Left kidney (tissue), 2 donors: ENCODE data around the gene BORCS5. TPM values are rescaled to one million over a fixed set of nuclear protein-coding genes. Genes with fewer than 3 reads are reported as not detected.
"Not testable (repeated sequence)": the region's sequence is repeated elsewhere in the genome, so short reads cannot be mapped to it uniquely, and the experiment has no call there.

Experiments
- DNase-seq: peaks from one replicate; pipeline ENCODE4 v3.0.0-alpha.2; 2013
- polyA plus RNA-seq: library from polyadenylated mRNA; unstranded; fragments of 120-200 nt; gene quantifications from one replicate; pipeline ENCODE4 v1.2.1, GENCODE V29; 2013; ENCODE audit not compliant: insufficient read length

The BORCS5 gene
- polyA plus RNA-seq, 1 donor: 9.0 TPM

DNA sequence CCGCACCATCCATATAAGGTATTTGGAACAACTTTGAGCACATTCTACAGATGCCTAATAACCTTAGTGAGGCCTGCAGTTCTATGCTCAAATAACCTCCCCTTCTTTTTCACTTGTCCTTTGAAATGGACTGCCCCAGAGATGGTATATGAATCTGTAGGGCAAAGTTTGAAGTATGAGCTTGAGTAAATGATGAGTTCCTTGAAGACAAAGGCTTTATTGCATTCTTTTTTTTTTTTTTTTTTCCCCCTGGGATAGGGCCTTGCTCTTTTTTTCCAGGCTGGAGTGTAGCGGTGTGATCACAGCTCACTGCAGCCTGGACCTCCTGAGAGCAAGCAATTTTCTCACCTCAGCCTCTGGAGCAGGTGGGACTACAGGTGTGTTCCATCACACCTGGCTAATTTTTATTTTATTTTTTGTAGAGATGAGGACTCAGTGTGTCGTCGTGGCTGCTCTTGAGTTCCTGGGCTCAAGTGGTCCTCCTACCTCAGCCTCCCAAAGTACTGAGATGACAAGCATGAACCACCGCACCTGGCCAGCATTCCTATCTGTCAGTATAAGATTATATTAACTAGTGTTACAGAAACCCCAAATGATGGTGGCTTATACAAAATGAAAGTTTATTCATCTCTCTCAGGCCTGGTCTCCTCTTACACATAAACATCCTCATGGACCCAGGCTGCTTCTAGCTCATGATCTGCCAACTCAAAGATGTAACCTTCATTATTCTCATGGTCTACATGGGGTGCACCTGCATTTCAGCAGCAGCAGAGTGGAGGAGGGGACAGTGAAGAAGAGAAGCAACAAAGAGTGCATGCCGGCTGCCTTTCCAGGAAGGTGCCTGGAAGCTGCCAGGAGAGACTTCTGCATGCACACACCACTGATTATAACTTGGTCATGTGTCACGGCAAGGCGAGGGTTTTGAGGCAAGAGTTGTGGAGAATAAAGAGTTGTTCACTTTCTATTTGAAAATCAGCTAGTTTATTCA, 104.4 kb downstream of the BORCS5 start:
- DNase-seq: no peak

GRCh38 chr12:12461923-12462315, 105.0 kb downstream of the BORCS5 start:
- DNase-seq: no peak

DNA sequence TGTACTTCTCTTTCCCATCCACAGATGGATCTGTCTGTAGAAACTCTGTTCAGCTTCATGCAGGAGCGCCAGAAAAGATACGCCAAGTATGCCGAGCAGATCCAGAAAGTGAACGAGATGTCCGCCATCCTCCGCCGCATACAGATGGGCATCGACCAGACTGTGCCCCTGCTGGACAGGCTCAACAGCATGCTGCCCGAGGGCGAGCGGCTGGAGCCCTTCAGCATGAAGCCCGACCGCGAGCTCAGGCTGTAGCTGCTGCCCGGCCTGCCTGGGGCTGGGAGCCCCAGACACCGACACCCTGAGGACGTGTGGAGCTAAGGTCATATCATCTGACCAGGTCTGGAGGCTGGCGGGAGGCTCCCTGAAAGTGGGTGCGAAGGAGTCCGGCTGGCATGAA, 108.6 kb downstream of the BORCS5 start:
- no peak for DNase-seq

GRCh38 chr12:12466157-12466556, 109.3 kb downstream of the BORCS5 start:
- DNase-seq: no peak

DNA sequence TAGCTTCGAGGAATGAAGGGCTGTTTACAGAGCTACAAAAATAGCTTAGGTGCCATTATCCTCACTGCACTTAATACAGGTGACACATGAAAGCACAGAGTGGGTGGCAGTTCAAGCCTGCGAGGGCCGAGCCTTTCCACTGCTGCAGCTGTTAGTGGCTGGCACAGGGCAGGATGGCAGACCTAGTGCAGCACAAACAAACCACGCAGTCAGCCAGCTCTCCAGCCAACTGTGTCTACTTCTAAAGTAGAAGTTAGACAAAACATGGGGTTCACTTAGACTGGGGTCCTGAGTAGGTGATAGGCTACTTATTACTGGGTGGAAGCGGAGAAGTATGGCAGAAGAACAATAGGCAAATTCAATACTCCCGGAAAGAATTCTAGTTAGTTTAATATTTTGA, 110.4 kb downstream of the BORCS5 start:
- no peak for DNase-seq

DNA sequence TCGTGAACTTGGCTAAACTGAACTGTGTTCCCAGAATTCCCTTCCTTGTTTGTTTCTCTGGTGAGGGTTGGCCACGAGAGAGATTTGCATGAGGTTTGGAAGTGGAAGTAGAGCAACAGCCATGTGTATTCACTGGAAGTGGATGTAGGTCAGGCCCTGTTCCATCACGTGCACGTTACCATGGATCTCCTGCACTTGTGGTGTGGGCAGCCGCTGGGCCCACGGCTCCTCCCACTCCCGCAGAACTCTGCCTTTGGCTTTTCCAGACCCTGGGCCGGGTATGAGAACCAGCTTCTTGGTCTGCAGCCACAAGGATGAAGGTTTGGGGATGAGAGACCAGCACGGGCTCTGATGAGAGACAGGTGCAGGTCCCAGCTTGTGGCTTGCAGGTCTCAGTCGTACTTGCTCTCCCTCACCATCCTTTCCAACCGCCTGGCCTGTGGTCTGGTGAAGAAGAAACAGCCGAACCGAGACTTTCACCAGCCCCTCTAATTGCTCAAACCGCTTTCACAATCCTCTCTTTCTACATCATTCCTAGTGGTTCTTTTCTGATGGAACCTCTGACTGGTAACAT, 110.9 kb downstream of the BORCS5 start:
- no peak for DNase-seq

DNA sequence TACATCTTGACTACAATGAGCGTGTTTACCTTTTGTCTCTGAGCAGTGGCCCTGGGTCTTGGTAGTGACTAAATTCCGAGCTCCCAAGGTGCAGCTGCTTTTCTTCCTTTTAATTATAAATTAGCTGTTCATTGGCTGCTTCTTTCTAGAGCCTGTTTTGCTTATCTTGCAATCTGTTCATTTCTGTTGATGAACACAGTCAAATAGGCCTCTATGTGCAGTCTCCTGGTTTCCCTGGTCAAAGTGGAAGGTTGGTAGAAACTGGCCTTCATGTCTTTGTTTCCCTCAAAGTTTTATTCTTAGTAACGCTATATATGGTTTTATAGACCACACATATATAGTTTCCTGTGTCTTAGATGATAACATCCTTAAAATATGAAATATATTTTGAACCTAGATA, 111.7 kb downstream of the BORCS5 start:
- DNase-seq: no peak

DNA sequence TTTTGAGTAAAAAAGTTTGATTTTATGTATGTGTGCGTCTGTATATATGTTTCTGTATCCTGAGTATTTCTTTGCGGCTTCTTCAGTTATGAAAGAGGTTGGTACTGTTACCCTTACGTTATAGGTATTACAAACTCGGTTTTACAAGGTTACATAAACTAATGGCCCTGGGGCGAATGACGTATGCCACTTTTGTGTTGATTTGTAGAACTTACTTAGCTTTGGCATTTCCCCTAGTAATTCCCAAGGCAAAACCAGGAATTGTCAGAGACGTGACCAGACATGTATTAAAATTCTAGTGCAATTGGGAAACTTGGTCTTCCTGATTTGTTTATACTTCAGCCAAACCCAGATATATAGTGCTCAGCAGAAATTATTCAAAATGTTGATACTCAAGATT, 112.5 kb downstream of the BORCS5 start:
- no peak for DNase-seq

DNA sequence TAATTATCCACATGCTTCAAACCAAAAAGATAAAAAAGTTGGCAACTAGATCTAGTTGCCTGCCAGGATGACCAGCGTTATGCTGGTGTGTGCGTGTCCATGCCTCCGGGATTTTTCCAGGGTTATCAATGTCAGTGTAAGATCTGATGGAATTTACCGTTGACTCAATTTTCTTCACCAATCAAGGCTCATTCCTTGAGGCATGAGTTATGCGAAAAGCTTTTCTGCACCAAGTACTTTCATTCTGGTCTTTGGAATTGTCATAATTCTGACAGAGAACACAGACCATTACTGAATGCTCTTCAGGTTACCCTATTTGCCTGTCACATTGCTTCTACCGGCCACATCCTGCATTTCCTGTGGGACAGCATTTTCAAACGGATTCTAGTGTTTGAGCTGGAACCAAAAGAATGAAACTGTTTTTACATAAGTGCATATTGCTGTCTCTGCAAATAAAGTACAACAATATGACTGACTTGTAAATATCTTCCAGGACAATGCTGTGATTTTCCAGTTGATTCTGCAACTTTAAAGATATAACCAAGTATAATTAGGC, 114.0 kb downstream of the BORCS5 start:
- DNase-seq: no peak

DNA sequence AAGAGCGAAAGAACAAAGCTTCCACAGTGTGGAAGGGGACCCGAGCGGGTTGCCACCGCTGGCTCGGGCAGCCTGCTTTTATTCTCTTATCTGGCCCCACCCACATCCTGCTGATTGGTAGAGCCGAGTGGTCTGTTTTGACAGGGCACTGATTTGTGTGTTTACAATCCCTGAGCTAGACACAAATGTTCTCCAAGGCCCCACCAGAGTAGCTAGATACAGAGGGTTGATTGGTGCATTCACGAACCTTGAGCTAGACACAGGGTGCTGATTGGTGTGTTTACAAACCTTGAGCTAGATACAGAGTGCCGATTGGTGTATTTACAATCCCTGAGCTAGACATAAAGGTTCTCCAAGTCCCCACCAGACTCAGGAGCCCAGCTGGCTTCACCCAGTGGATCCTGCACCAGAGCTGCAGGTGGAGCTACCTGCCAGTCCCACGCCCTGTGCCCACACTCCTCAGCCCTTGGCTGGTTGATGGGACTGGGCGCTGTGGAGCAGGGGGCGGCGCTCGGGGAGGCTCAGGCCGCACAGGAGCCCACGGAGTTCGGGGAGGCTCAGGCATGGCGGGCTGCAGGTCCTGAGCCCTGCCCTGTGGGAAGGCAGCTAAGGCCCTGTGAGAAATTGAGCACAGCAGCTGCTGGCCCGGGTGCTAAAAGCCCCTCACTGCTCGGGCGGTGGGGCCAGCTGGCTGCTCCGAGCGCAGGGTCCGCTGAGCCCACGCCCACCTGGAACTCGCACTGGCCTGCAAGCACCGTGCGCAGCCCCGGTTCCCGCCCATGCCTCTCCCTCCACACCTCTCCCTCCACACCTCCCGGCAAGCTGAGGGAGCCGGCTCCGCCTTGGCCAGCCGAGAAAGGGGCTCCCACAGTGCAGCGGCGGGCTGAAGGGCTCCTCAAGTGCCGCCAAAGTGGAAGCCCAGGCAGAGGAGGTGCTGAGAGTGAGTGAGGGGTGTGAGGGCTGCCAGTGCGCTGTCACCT, 115.4 kb downstream of the BORCS5 start:
- not testable (repeated sequence) for DNase-seq

- no peak for DNase-seq
These were observed 116.3 kb downstream of the BORCS5 start for GRCh38 chr12:12473223-12473622.

- DNase-seq: no peak
These were observed 117.6 kb downstream of the BORCS5 start for GRCh38 chr12:12474471-12474928.

- no peak for DNase-seq
These were observed 118.3 kb downstream of the BORCS5 start for GRCh38 chr12:12474931-12475795.

GRCh38 chr12:12476857-12477531, 120.1 kb downstream of the BORCS5 start:
- DNase-seq: no peak

GRCh38 chr12:12477532-12477890, 120.6 kb downstream of the BORCS5 start:
- DNase-seq: no peak

DNA sequence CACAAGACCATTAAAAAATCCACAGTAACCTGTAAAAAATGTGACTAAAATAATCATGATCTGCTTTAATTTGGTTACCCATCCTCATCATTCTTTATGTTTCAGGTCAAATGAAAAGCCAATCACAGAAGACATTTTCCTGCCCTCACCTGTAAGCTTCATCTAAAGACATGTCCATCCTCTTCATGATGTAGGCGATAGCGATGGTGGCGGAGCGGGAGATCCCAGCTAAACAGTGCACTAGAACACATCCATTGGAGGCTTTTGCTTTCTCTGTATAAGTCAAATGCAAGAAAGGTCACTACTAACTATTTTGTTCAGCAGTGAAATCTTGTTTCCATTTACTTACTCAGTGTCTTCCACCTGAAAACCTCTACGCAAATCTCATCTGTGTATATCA, 123.2 kb downstream of the BORCS5 start:
- no peak for DNase-seq

GRCh38 chr12:12481631-12482030, 124.8 kb downstream of the BORCS5 start:
- DNase-seq: no peak

DNA sequence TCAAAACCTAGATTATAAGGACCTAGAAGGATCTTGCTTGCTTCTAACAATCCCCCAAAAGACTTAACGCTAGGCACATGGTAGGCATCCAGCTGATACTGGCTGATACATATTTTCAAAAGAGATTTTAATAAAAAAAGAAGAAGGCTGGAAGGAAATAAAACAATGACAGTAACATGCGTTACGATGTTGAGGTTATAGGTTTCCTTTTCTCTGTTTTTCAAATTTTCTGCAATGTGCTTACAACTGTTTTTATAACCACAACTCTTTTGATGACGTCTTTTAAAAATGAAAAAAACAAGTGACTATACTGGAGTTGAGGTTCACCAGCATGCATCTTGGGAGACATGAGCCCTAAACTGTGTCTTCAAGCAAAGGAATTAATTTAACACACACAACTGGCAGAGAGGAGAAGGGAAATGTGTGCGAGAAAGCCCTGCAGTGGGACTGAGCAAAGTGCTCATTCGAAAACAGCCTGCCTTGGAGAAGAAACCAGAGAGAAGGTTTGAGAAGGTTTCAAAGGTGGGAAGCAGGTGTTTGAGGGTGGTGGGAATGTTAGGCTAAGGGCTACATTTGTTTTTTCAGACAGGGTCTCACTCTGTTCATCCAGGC, 125.4 kb downstream of the BORCS5 start:
- no peak for DNase-seq

DNA sequence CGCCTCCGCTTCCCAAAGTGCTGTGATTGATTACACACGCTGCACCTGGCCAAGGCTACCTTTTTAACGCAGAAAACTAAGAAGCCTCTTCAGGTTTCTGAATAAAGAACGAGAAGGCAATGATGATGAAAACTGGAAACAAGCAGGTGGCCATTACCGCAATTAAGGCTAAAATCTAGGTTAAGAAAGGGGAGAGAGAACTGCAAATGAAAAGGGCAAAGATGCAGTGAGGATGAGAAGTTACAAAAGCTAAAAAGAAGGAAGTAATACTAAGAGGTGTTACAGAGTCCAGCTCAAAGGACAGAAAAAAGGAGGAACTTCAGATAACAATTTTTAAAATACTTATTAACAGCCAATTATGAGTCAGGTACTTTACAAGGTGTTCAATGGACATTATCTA, 126.1 kb downstream of the BORCS5 start:
- no peak for DNase-seq

DNA sequence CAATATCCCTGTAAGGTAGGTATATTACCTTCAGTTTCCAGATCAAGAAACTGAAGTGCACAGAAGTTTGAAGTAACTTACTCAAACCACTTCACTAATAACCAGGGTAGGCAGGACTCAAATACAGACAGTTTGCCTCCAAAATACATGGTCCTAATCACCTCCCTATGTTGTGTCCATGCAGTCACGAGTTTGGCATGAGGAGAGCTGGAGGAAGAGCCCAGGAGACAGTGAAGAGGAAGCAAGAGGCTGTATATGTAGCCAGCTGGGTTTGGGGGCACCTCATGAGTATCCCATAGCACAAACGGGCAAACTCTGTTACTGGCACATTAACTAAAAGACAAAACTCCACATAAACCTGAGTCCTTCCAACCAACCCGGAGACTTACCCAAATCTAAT, 126.6 kb downstream of the BORCS5 start:
- no peak for DNase-seq
